Breast epithelium (tissue), 4 donors: ENCODE results near the gene FUNDC2. TPM values are rescaled to one million over a fixed set of nuclear protein-coding genes. Genes with fewer than 3 reads are reported as not detected.
A peak's percentile ranks its signal among the peaks of the same experiment; 100 is the strongest.

Source experiments
- DNase-seq, 2 donors: peaks; one replicate each; pipeline ENCODE4 v3.0.0-alpha.2; 2019; ENCODE audit warnings: low spot score in 2 of 2
- H3K27ac ChIP-seq, 2 donors: fragments of 200-600 bp; sonication (generic) in 1 of 2; one replicate each; pipeline ENCODE4 v1.5.1; 2016 to 2019; ENCODE audit warnings: mild to moderate bottlenecking in 1 of 2
- H3K27me3 ChIP-seq, 2 donors: fragments of 200-600 bp; sonication (generic) in 1 of 2; one replicate each; pipeline versions ENCODE4 v1.5.1 to v1.6.0; 2017 to 2019; ENCODE audit warnings: control low read depth in 1 of 2, mild to moderate bottlenecking in 1 of 2
- H3K36me3 ChIP-seq: fragments of 200-600 bp; one replicate; pipeline ENCODE4 v1.5.1; 2019
- H3K4me1 ChIP-seq, 2 donors: fragments of 200-600 bp; sonication (generic); one replicate each; pipeline ENCODE4 v1.5.1; 2016 to 2019; ENCODE audit warnings: control low read depth in 1 of 2
- H3K4me3 ChIP-seq, 3 donors: fragments of 200-600 bp; sonication (generic); 1 replicate in 2 of 3; 2 replicates in 1 of 3; pipeline ENCODE4 v1.5.1; 2016 to 2019; ENCODE audit warnings: mild to moderate bottlenecking in 3 of 3, moderate library complexity in 2 of 3
- H3K9me3 ChIP-seq, 2 donors: fragments of 200-600 bp; sonication (generic) in 1 of 2; one replicate each; pipeline ENCODE4 v1.5.1; 2016 to 2019; ENCODE audit warnings: control low read depth in 1 of 2
- POLR2A ChIP-seq: fragments of 450-650 bp; IDR thresholded peaks from one replicate; pipeline ENCODE4 v1.6.1; 2016; ENCODE audit warnings: antibody characterized with exemption, mild to moderate bottlenecking, moderate library complexity
- POLR2AphosphoS5 ChIP-seq, 3 donors: sonication (generic); formaldehyde crosslinking; IDR thresholded peaks; one replicate each; pipeline ENCODE4 v1.6.1; 2017; ENCODE audit warnings: antibody characterized with exemption in 3 of 3
- intact Hi-C: fragments of 100-400 bp; cut with DNase I; formaldehyde crosslinking; loops from one replicate; pipeline ENCODE4 v1.15.1; 2023; ENCODE audit warnings: low total_unique reads
- total RNA-seq, 3 donors: library from RNA; depleted of rRNA; stranded (reverse); fragments of >200 nt; gene quantifications; one replicate each; pipeline ENCODE4 v1.1.0, GENCODE V29; 2016
- TF ChIP-seq, protein P1 (sequence below), 3 donors: fragments of 450-650 bp; IDR thresholded peaks; one replicate each; pipeline ENCODE4 v1.5.1; 2016 to 2017; ENCODE audit warnings: antibody characterized with exemption in 3 of 3, mild to moderate bottlenecking in 3 of 3, moderate library complexity in 3 of 3

Gene FUNDC2
- total RNA-seq, 3 donors from 2014 or later, result 76.7 to 99.0 (median 81.0) TPM

DNA sequence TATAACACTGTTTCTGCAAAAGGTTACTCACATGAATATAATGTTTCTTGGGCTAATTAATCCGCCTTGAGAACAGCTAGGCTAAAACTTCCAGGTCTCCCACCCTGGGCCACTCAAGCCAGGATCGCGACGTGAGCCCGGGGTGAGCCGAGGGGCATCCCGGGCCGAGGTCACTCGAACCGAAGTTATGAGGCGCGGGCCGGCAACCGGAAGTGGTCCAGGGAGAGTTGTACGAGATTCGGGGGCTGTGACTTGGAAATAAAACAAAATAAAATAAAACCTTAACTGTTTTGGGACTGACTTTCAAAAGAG lies 44.0 kb downstream of the FUNDC2 start:
- H3K4me1 ChIP-seq, result no peaks in the 10 kb centered on the region
- H3K27me3 ChIP-seq, result no peaks in the 10 kb centered on the region
- intact Hi-C loops, result no loop called here
- no peaks in the 10 kb centered on the region for H3K9me3 ChIP-seq
- peak in 1 of 3 donors; percentile 13 for TF ChIP-seq POLR2AphosphoS5 (IDR thresholded peaks at IDR 0.05)
- TF ChIP-seq, protein P1, sequence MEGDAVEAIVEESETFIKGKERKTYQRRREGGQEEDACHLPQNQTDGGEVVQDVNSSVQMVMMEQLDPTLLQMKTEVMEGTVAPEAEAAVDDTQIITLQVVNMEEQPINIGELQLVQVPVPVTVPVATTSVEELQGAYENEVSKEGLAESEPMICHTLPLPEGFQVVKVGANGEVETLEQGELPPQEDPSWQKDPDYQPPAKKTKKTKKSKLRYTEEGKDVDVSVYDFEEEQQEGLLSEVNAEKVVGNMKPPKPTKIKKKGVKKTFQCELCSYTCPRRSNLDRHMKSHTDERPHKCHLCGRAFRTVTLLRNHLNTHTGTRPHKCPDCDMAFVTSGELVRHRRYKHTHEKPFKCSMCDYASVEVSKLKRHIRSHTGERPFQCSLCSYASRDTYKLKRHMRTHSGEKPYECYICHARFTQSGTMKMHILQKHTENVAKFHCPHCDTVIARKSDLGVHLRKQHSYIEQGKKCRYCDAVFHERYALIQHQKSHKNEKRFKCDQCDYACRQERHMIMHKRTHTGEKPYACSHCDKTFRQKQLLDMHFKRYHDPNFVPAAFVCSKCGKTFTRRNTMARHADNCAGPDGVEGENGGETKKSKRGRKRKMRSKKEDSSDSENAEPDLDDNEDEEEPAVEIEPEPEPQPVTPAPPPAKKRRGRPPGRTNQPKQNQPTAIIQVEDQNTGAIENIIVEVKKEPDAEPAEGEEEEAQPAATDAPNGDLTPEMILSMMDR (IDR thresholded peaks at IDR 0.05), result no peak
- no peak for DNase-seq
- no peaks in the 10 kb centered on the region for H3K36me3 ChIP-seq
- peak overlapping the region; percentile 54 to 78 (median 57) for H3K4me3 ChIP-seq
- peak overlapping the region; percentile 81 to 89 for H3K27ac ChIP-seq

DNA sequence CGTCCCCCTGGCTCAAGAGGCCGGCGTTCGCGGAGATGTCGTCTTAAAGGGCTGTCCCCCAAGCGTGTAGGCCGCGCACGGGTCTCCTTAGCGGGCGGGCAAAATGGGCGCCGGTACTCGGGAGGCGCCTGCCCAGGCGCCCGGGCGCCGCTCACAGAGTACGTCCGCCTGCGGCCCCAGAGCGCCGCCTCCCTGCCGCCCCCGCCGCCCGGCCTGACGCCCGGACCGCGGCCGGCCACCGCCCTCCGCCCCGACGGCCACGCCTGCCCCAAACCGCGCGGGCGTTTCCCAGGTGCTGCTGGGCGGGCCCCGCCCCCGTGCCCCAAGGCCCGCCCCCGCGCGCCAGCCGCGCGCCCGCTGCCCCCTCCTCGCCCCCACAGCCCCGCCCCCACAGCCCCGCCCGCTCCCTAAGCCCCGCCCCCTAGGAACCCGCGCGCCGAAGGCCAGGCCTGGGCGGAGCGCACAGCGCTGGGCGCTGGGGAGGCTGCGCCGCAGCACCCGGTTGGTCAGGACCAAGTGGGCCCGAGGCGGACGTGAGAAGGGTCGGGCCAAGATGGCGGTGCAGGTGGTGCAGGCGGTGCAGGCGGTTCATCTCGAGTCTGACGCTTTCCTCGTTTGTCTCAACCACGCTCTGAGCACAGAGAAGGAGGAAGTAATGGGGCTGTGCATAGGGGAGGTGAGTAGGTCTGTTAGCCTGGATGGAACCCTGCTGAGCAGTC lies 44.5 kb downstream of the FUNDC2 start, which contains the start of the genes BRCC3, CMC4 and MTCP1:
Gene BRCC3 (plus strand): TSS at position 534 of the 719 bp plus-strand sequence. CDS start 20 bp downstream, at position 554.
Gene CMC4 (minus strand): TSS at position 162 of the 719 bp plus-strand sequence. CDS start 7,113 bp downstream, outside the sequence.
Gene MTCP1 (minus strand): TSS at position 162 of the 719 bp plus-strand sequence. CDS start 5,126 bp downstream, outside the sequence.
- TF ChIP-seq POLR2AphosphoS5 (IDR thresholded peaks at IDR 0.05) (peak in 2 of 3 donors; percentile 20 to 23), POLR2A (peak; percentile 36)
- TF ChIP-seq, protein P1 (IDR thresholded peaks at IDR 0.05), result no peak
- no peaks in the 10 kb centered on the region for H3K9me3 ChIP-seq
- DNase-seq, result peak; percentile 62 to 72
- intact Hi-C loops, result no loop called here
- no peaks in the 10 kb centered on the region for H3K36me3 ChIP-seq
- peak within 1 kb of the TSS; percentile 54 to 78 (median 57) for H3K4me3 ChIP-seq
- no peaks in the 10 kb centered on the region for H3K27me3 ChIP-seq
- no peaks in the 10 kb centered on the region for H3K4me1 ChIP-seq
- peak within 1 kb of the TSS; percentile 81 to 89 for H3K27ac ChIP-seq

DNA sequence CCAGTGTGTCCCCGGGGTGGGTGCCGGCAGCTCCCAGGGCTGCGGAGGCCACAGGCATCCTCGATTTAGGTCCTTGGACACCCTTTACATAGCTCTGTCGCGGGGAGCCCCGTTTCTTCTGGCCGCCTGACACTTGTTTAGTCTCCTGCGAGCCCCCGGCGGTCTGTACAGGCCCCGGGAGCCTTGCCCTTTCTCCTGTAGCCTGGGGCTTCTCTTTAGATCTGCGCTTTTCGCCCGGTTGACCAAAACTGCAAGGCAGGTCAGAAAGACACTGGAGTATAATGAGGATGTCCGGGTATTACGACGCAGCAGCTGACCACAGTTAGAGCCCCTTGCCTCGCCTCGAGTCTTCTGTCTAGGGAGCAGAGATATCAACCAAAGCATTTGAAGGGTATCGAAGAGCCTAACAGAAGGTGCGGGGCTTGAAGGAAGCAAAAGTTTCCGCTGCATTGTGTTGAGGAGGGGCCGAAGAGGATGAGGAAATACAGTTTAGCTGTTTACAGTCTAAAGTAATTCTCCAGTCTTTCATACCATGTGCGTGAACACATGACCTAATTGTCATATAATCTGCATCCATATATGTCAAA lies 45.1 kb downstream of the FUNDC2 start:
- H3K27ac ChIP-seq, result peak overlapping the region; percentile 73 to 89
- H3K36me3 ChIP-seq, result no peaks in the 10 kb centered on the region
- H3K27me3 ChIP-seq, result no peaks in the 10 kb centered on the region
- DNase-seq, result no peak
- TF ChIP-seq POLR2A (no peak), POLR2AphosphoS5 (IDR thresholded peaks at IDR 0.05) (peak in 1 of 3 donors; percentile 2)
- H3K9me3 ChIP-seq, result no peaks in the 10 kb centered on the region
- intact Hi-C loops, result no loop called here
- peak overlapping the region; percentile 51 to 78 (median 57) for H3K4me3 ChIP-seq
- H3K4me1 ChIP-seq, result no peaks in the 10 kb centered on the region

DNA sequence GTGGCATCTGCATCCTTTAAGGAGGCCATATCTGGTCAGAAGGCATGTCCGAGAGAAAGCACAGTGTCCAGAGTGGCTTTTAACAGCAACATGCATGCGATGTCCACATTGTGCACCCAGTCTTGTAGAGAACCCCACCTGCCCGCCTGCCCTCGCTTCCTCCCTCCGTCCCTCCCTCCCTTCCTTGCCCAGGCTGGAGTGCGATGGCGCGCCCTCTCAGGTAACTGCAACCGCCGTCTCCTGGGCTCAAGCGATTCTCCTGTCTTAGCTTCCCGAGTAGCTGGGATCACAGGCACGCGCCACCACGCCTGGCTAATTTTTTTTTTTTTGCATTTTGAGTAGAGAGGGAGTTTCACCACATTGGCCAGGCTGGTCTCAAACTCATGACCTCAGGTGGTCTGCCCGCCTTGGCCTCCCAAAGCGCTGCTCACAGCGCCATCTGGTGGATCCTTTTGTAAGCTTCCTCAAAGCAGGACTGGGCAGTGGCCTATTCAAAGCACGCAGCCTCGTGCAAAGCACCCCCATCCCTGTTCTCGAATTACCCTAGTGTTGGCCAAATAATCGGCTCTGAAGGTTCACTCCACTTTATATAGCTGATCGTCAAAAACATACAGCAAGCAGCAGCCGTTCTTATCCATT lies 59.7 kb downstream of the FUNDC2 start:
- DNase-seq, result no peak
- Histone ChIP-seq H3K4me3 (no peak overlapping the region), H3K9me3 (no peaks in the 10 kb centered on the region), H3K4me1 (no peaks in the 10 kb centered on the region), H3K27ac (no peak overlapping the region), H3K36me3 (no peaks in the 10 kb centered on the region), H3K27me3 (no peaks in the 10 kb centered on the region)
- intact Hi-C loops, result no loop called here
- TF ChIP-seq, protein P1 (IDR thresholded peaks at IDR 0.05), result no peak
- TF ChIP-seq POLR2A (no peak), POLR2AphosphoS5 (IDR thresholded peaks at IDR 0.05) (no peak)

DNA sequence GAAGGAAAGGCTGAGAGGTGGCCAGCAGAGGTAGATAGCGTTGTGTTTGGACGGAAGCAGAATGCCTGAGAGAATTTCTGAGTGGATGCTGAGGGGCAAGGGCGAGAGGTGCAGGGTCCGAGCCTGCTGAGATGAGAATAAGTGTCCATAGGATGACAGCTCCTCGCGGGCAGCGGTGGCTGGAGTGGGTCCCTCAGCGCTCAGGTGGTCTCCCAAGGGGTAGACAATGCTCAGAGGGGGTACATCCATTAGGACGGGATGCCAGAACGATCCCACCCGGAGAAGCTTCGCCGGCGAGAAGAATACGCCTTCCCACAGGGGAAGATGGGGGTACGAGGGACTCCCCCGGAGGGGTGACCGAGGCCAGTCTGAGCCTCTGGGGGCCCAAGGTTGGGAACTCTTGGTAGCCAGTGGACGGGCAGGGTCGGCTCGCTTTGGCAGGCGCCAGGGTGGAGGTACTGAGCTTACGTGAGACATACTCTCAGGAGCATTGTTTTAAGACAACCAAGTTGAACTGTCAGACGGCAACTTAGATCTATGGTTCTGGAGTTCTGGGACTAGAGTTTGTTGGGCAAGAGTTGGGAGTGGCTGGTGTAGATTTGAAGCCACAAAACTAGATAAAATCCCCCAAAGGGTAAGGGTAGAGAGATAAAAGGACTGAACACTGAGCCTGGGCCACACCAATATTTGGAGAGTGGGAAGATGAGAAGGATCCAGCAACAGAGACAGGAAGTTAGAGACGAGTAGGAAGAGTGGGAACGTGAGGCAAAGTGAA lies 60.5 kb downstream of the FUNDC2 start:
- no peak for DNase-seq
- no peaks in the 10 kb centered on the region for H3K27me3 ChIP-seq
- H3K4me3 ChIP-seq, result no peak overlapping the region
- no peaks in the 10 kb centered on the region for H3K9me3 ChIP-seq
- no peaks in the 10 kb centered on the region for H3K4me1 ChIP-seq
- intact Hi-C loops, result no loop called here
- TF ChIP-seq, protein P1 (IDR thresholded peaks at IDR 0.05), result no peak
- no peak for TF ChIP-seq POLR2A
- no peaks in the 10 kb centered on the region for H3K36me3 ChIP-seq
- no peak overlapping the region for H3K27ac ChIP-seq
